Stomach (tissue), 4 donors: ENCODE results near the gene VN1R2.
"Not testable (repeated sequence)": the region's sequence is repeated elsewhere in the genome, so short reads cannot be mapped to it uniquely, and the experiment has no call there.

Source experiments
- EP300 ChIP-seq: sonication (generic); formaldehyde crosslinking; IDR thresholded peaks from one replicate; pipeline ENCODE4 v1.6.1; 2017; ENCODE audit warnings: antibody characterized with exemption
- POLR2A ChIP-seq, 4 donors: fragments of 450-650 bp; IDR thresholded peaks; one replicate each; pipeline ENCODE4 v1.6.1; 2016; ENCODE audit warnings: antibody characterized with exemption in 4 of 4, control low read depth in 2 of 4, mild to moderate bottlenecking in 1 of 4, moderate library complexity in 1 of 4
- POLR2AphosphoS5 ChIP-seq, 3 donors: sonication (generic); formaldehyde crosslinking; IDR thresholded peaks; one replicate each; pipeline ENCODE4 v1.6.1; 2016; ENCODE audit warnings: antibody characterized with exemption in 3 of 3
- TF ChIP-seq, protein P1 (sequence below), 7 experiments: fragments of 450-650 bp in 4 of 7; fragments of 200-600 bp in 3 of 7; sonication (generic) in 3 of 7; IDR thresholded peaks; one replicate each; pipeline ENCODE4 v1.5.1; 2016 to 2019; ENCODE audit warnings: antibody characterized with exemption in 7 of 7, control low read depth in 2 of 7, mild to moderate bottlenecking in 1 of 7

DNA sequence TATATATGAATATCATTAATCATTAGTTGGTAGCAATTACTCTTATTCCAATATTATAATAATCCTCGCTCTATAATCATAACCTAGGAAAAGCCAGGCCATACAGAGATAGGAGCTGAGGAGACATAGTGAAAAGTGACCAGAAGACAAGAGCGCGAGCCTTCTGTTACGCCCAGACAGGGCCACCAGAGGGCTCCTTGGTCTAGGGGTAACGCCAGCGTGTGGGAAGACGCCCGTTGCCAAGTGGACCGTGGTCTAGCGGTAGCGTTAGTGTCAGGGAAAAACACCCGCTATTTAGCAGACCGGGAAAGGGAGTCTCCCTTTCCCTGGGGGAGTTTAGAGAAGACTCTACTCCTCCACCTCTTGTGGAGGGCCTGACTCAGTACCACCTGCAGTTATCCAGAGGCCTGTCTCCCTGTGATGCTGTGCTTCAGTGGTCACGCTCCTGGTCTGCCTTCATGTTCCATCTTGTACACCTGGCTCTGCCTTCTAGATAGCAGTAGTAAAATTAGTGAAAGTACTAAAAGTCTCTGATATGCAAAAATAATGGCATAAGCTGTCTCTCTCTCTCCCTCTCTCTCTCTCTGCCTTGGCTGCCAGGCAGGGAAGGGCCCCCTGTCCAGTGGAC, at the start of gene VN1R2:
- TF ChIP-seq POLR2A (IDR thresholded peaks at IDR 0.05); EP300; POLR2AphosphoS5 (IDR thresholded peaks at IDR 0.05): not testable (repeated sequence)
- TF ChIP-seq, protein P1, sequence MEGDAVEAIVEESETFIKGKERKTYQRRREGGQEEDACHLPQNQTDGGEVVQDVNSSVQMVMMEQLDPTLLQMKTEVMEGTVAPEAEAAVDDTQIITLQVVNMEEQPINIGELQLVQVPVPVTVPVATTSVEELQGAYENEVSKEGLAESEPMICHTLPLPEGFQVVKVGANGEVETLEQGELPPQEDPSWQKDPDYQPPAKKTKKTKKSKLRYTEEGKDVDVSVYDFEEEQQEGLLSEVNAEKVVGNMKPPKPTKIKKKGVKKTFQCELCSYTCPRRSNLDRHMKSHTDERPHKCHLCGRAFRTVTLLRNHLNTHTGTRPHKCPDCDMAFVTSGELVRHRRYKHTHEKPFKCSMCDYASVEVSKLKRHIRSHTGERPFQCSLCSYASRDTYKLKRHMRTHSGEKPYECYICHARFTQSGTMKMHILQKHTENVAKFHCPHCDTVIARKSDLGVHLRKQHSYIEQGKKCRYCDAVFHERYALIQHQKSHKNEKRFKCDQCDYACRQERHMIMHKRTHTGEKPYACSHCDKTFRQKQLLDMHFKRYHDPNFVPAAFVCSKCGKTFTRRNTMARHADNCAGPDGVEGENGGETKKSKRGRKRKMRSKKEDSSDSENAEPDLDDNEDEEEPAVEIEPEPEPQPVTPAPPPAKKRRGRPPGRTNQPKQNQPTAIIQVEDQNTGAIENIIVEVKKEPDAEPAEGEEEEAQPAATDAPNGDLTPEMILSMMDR (IDR thresholded peaks at IDR 0.05), result not testable (repeated sequence)
